Measurements from ENCODE around the gene COP1. TPM values are rescaled to one million over a fixed set of nuclear protein-coding genes. Genes with fewer than 3 reads are reported as not detected.

COP1 gene
- total and polyA plus RNA-seq, 8 donors, result 12.3 to 33.1 (median 20.5) TPM

DNA sequence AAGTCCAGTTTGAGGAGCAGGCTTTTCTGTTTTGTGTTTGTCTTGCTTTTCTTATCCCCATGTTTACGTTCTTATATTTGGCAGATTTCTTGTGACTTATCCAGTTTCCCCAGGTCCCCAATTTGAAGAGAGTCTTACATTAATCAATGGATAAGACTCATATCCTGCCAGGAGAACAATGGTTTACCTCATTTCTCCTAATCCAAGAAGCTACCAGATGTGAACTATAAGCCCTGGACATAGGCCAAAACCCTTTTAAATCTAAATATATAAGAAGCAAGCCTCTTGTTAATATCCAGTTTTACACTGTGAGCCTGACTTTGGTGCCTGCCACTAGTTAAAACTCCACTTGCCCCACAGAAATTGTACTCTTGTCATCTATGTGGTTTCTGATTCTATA lies 15.1 kb upstream of the COP1 start:
- H3K27ac ChIP-seq, result no peak overlapping the region
- FAIRE-seq, result no peak
- no peak for DNase-seq
- no peak for TF ChIP-seq CTCF (IDR thresholded peaks at IDR 0.05)
- no peaks in the 10 kb centered on the region for H3K9me3 ChIP-seq
- H3K27me3 ChIP-seq, result no peaks in the 10 kb centered on the region
- 59 to 76% methylated on average over 1 of the region's 1 CpG for WGBS, 2 donors
- intact Hi-C loops (cut with DNase I), result no loop called here
- H3K4me3 ChIP-seq, result no peak overlapping the region
- no peaks in the 10 kb centered on the region for H3K36me3 ChIP-seq
- peaks cover 0 to 2% (median 0%) of the 10 kb centered on the region in 3 donors for H3K4me1 ChIP-seq
- no peak for ATAC-seq

DNA sequence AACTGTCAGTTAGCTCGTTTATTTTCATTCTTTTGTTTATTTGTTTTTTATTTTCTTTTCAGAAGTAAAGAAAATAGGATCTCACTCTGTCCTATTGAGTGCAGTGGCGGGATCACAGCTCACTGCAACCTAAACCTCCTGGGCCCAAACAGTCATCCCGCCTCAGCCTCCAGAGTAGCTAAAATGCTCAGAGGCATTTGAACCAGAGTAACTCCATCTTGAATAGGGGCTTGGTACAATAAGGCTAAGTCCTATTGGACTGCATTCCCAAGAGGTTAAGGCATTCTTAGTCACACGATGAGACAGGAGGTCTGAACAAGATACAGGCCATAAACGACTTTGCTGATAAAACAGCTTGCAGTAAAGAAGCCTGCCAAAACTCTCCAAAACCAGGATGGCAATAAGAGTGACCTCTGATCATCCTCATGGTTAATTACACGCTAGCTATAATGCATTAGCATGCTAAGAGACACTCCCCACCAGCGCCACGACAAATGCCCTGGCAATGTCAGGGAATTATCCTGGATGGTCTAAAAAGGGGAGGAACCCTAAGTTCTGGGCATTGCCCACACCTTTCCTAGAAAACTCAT lies 13.1 kb upstream of the COP1 start:
- peaks cover 0 to 9% (median 3%) of the 10 kb centered on the region in 3 donors for H3K4me1 ChIP-seq
- no peaks in the 10 kb centered on the region for H3K9me3 ChIP-seq
- FAIRE-seq, result no peak
- no peaks in the 10 kb centered on the region for H3K36me3 ChIP-seq
- H3K27ac ChIP-seq, result no peak overlapping the region
- no peaks in the 10 kb centered on the region for H3K27me3 ChIP-seq
- ATAC-seq, result no peak
- DNase-seq, result no peak
- H3K4me3 ChIP-seq, result no peak overlapping the region
- intact Hi-C loops (cut with DNase I), result no loop called here
- 81% methylated on average over 8 of the region's 8 CpGs for WGBS, 2 donors
- no peak for TF ChIP-seq CTCF (IDR thresholded peaks at IDR 0.05)

- Histone ChIP-seq H3K9me3 (no peaks in the 10 kb centered on the region), H3K36me3 (no peaks in the 10 kb centered on the region), H3K4me3 (no peak overlapping the region), H3K27ac (peak overlapping the region in 3 of 4 donors; percentile 31 to 57 (median 46)), H3K4me1 (peaks cover 0 to 9% (median 3%) of the 10 kb centered on the region in 3 donors), H3K27me3 (no peaks in the 10 kb centered on the region)
- no peak for TF ChIP-seq CTCF (IDR thresholded peaks at IDR 0.05)
- peak in 2 of 6 donors; percentile 33 to 35 for DNase-seq
- no peak for FAIRE-seq
- intact Hi-C loops (cut with DNase I), result no loop called here
- peak; percentile 83 to 95 (median 92) for ATAC-seq
Measured at GRCh38 chr1:176217461-176218099, 10.5 kb upstream of the COP1 start.

DNA sequence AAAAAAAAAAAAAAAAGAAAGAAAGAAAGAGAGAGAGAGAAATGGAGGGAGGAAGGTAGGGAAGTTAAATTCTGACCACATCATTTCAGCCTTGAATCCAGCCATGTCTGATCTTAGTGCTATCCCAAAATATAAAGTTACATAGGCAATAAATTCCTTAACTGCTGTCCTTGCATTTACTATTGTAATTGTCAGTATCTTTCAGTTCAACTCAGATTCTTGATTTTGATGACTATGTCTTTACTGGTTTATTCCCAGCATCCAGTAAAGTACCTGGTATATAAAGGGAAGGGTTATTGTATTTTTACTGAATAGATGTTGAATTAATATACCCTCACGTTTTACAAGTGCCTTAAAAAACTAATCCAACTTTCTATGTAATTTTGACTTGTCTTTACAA lies 8.9 kb upstream of the COP1 start:
- intact Hi-C loops (cut with DNase I), result no loop called here
- 69 to 81% methylated on average over 1 of the region's 1 CpG for WGBS, 2 donors
- no peaks in the 10 kb centered on the region for H3K36me3 ChIP-seq
- H3K4me3 ChIP-seq, result no peak overlapping the region
- H3K4me1 ChIP-seq, result peaks cover 0 to 9% (median 3%) of the 10 kb centered on the region in 3 donors
- no peak for TF ChIP-seq CTCF (IDR thresholded peaks at IDR 0.05)
- H3K27me3 ChIP-seq, result no peaks in the 10 kb centered on the region
- H3K27ac ChIP-seq, result no peak overlapping the region
- ATAC-seq, result no peak
- no peak for FAIRE-seq
- no peak for DNase-seq
- H3K9me3 ChIP-seq, result no peaks in the 10 kb centered on the region
